GDM1 (cell line): ENCODE data around the gene MEIS1.
"Not testable (repeated sequence)": the region's sequence is repeated elsewhere in the genome, so short reads cannot be mapped to it uniquely, and the experiment has no call there.

Source experiments
- DNase-seq: peaks from one replicate; lab custom pipeline; 2025; lab: John Stamatoyannopoulos, UW

The MEIS1 gene

GRCh38 chr2:66467718-66468117 is 32.8 kb downstream of the MEIS1 start:
- no peak for DNase-seq

- no peak for DNase-seq
Observed at GRCh38 chr2:66469214-66469902, 34.4 kb downstream of the MEIS1 start.

- DNase-seq = no peak
Observed at GRCh38 chr2:66470199-66470598, 35.3 kb downstream of the MEIS1 start.

- no peak for DNase-seq
Observed at GRCh38 chr2:66472225-66472843, 37.4 kb downstream of the MEIS1 start.

- DNase-seq = no peak
Observed at GRCh38 chr2:66477135-66477842, 42.4 kb downstream of the MEIS1 start.

- no peak for DNase-seq
Observed at GRCh38 chr2:66478299-66478698, 43.4 kb downstream of the MEIS1 start.

GRCh38 chr2:66478731-66479316 is 43.9 kb downstream of the MEIS1 start:
- peak; percentile 35 for DNase-seq

- DNase-seq = peak; percentile 93
Observed at GRCh38 chr2:66481100-66481549, 46.2 kb downstream of the MEIS1 start.

GRCh38 chr2:66485252-66485651 is 50.3 kb downstream of the MEIS1 start:
- DNase-seq = not testable (repeated sequence)

GRCh38 chr2:66488946-66489345 is 54.0 kb downstream of the MEIS1 start:
- DNase-seq = no peak

- DNase-seq = no peak
Observed at GRCh38 chr2:66489436-66489835, 54.5 kb downstream of the MEIS1 start.

- DNase-seq = peak; percentile 58
Observed at GRCh38 chr2:66490588-66491001, 55.7 kb downstream of the MEIS1 start.

GRCh38 chr2:66494708-66495107 is 59.8 kb downstream of the MEIS1 start:
- DNase-seq = no peak

- DNase-seq = no peak
Observed at GRCh38 chr2:66495788-66496640, 61.1 kb downstream of the MEIS1 start.

- no peak for DNase-seq
Observed at GRCh38 chr2:66496670-66497420, 61.9 kb downstream of the MEIS1 start.

GRCh38 chr2:66497431-66498288 is 62.7 kb downstream of the MEIS1 start:
- DNase-seq = no peak

- no peak for DNase-seq
Observed at GRCh38 chr2:66498289-66498975, 63.5 kb downstream of the MEIS1 start.

GRCh38 chr2:66501267-66501666 is 66.3 kb downstream of the MEIS1 start:
- no peak for DNase-seq

- DNase-seq = no peak
Observed at GRCh38 chr2:66506265-66506664, 71.3 kb downstream of the MEIS1 start.
